D341Med (cell line): ENCODE data around the gene KCNA10.
A peak's percentile ranks its signal among the peaks of the same experiment; 100 is the strongest.

Experiments used
- DNase-seq: peaks from one replicate; pipeline ENCODE4 v3.0.0; 2012; ENCODE audit warnings: low spot score

Gene KCNA10

DNA sequence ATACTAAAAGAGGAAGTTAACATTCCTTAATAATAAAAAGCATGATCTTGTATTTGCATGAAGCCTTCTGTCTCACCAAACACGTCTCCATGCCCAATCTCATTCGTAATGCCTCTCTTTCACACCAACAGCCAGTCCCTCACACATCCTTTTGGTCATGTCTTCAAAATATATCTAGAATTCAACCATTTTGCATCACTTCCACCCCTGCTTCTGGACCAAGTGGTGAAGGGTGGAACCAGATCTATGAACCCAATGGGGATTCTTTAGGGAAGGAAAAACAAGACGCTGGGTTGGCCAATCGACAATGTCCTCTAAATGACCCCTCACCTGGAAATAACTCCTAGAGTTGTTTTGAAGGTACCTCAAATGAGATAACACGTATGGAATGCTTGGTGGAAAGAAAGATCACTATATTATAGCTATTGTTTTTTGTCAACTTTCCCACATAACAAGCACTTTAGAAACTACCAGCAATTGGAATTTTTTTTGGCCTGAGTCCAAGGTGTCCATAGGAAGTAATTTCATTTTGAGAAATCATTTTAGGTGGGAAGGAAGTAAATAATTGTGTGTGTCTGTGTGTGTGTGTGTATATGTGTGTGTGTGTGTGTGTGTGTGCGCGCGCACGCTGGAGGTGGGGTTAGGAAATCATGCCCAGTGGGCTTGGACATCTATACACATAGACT, at the start of gene KCNA10:
TSS of gene KCNA10 (minus strand) at position 51 of the 686 bp plus-strand sequence. CDS start 388 bp downstream, outside the sequence.
- DNase-seq, result no peak

DNA sequence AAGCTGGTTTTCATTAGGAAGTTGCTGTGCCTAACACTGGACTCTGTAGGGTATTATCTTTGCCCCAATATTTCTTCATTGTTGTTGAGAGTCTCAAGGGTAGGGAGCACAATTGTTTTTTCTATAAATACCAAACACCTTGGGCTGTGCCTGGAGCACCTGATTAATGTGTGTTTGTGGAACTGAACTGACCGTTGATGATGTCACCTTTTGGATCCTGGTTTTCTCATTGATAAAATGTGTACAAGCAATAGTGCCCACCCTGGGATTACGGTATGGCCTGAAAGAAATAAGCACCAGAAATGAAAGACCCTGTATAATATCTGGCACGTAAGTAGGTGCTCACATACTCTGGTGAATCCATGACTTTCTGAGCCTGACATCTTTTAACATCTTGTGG, 47.9 kb upstream of the KCNA10 start:
- no peak for DNase-seq

DNA sequence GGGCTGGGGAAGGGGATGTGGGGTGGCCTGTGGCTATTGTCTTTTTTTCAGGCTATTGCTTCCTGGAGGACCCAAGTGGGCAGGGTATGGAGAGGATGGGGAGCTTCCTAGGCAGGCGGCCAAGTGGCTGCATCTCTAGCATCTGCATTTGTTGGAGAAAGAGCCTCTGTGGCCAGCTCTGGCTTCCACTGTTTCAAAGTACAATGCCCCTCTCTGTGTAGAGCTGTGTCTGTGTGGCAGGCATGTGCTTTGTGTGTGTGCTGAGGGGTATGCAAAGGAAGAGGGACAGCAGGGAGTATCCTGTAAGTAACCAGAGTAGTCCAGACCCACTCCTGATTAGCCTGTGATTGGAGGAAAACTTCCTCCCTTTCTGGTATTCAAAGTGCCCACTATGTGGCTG, 46.6 kb upstream of the KCNA10 start:
- DNase-seq, result no peak

DNA sequence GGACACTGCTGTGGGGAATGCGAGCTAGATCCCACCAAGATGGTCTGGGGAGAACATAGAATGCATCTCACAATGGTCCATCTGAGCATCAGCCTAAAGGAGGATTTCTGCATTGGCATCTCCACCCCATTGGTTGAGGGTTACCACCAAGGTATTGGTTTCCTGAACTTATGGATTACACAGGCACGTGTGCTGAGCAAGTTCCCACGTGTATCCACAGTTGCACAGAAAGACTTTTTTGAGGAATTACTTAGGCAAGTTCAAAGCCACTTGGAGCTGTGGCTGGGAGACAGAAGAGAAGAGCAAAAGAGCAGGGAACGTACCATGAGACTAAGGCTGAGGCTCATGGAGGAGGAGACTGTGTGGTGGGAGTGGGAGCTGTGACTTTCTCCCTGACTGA, 44.1 kb upstream of the KCNA10 start:
- DNase-seq, result no peak

DNA sequence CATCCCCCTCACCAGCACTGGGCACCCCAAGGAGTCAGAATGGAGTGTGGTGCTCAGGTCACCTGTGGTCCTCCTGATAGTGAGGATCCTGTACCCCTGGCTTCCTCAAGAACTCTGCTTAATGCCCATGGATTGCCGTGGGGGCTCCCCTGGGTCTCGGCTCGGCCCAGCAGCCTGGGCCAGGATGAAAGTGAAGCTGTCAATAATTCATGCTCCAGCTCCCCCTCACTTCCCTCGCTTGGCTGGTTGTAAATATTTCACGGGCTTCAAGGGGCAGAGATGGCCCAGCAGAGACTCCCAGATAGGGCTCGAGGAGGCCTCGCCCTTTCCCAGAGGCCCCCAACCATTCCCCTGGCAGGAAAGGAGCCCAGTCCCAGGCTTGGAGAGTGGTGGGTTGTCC, 42.6 kb upstream of the KCNA10 start:
- no peak for DNase-seq

DNA sequence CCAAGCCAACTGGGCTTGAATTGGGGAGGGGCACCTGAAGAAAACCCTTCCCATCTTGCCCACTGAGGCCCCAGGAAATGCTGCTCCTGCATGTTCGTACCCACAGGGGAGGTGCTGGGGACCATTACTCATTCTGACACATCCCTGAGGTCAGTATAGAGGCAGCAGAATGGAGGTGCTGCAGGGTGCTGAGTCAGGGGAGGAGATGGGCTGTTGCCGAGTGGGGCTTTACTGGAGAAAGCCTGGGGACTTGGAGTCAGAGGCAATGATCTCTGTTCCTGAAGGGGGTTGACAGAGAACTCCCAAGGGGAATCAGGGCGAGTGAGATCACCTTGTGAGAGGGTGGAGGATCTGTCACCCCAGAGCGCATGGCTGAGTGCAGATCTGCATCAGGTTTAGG, 40.2 kb upstream of the KCNA10 start:
- no peak for DNase-seq

DNA sequence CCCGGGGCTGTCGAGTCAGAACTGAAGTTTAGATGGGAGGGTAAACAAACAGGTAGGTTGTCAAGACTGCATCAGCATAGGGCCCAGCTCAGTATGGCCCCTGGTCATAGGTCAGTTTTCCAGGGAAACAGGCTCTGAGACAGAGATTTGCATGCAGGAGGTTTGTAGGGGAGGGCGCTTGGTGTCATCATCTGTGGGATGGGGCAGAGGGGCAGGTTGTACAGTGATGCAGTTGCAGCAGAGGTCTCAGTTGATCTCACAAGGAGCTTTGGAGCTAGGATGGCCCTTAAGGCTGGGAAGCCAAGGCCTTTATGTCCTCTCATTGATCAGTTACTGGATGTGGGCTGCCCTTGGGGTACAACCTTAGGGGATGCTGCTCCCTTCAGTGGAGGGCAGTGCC, 38.5 kb upstream of the KCNA10 start:
- no peak for DNase-seq

DNA sequence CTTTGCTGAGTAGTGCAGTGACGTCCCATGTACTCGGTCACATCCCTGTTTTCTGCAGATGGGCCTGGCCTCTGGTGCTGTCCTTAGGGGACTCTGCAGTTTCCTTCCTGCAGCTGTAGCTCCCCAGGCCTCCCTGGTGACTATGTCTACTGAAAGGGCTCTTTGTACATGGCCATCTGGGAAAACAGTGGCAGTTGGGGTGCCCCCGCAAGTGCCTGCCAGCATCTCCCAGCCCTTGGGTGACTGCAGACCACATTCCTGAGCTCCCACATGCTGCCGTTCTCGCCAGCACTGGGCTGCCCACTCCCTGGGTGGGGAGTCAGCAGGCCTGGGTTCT, 37.5 kb upstream of the KCNA10 start:
- no peak for DNase-seq

DNA sequence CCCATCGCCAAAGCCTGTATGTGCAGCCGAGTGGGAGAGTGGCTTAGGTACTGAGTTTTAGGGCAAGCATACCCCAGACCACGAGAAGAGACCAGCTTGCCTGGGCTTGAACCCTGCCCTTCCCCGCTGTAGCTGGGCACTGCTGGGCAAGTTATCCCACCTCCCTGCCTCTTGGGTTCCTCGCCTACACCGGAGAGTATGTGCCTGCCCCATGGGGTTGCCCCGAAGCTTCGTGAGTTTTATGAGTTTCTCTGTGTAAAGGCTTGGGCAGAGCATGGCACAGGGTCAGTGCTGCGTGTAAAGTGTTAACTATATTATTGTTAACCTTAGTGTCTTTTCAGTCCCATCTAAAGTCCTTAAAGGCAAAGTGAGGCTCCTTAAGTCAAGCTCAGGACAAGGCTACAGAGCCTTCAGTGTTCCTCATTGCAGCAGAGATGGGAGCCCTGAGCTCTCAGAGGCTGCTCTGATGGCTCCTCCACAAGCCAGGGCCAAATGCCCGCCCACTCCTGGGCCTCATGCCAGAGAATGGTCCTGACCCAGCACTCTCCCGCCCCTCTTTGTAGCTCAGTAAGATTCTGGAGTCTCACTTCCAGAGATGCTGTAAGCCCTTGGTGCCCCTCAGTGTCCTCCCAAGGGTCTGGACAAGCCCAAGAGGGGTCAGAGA, 37.0 kb upstream of the KCNA10 start:
- DNase-seq, result no peak

DNA sequence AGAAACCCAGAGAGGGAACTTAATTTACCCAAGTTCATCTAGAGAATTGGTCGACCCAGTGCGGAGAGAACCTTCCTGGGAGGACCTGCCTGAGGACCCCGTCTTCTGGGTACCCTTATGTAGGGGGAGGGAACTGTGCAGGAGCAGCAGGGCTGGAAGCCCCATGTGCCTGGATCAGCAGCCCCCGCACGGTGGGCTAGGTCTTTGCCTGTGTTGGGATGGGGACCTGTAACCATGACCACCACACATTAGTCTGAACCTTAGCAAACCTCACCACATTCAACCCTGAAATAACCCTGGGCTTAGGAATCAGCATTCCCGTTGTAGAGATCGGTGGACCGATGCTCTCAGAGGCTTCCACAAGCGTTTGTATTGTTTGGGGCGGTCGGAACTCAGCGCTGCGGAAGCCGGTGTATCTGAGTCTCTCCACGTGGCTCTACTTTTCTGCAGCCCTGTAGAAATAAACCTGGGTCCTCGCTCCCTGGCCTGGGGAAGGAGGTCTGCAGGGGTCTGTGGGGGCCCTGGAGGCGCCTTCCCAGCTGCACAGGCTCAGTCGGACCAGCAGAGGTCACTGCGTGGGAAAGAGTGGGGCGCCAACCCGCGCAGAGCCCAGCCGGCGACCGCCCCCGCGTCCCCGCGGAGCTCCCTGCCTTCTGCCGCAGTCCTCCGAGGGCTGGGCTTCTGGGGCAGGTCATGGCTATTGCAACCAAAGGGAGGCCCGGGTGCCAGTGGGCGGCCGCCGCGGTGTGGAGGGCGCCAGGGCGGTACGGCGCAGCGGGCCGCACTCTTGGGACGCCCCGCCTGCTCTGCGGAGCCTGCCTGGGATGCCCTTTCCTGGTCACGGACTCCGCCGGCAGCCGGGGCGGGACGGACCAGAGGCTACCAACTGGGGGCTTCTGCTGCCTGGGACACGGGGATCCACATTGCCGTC, 36.2 kb upstream of the KCNA10 start:
- peak; percentile 81 for DNase-seq

DNA sequence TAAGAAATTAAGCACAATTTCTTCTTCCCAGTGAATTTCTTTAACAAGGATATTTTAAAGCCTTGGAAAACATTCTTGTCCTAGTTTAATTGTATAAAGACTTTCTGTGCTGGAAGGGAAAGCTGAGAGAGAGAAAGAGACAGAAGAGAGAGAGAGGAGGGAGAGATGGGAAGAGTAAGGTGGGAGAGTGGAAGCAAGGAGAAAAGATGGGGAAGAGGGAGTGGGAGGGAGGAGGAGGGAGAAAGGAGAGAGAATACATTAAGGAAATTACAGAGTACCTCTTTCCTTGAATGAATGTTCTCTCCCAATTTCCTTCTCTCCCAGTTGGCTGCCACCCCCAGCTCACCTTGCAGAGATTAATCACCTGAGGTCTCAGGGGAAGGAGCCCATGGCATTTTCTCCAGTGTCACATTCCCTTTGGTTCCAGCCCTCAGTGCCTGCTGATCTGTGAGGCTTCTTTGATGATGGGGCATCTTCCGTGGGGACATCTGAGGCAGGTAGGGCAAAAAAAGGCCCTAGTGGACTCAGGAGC, 32.4 kb upstream of the KCNA10 start:
- no peak for DNase-seq

DNA sequence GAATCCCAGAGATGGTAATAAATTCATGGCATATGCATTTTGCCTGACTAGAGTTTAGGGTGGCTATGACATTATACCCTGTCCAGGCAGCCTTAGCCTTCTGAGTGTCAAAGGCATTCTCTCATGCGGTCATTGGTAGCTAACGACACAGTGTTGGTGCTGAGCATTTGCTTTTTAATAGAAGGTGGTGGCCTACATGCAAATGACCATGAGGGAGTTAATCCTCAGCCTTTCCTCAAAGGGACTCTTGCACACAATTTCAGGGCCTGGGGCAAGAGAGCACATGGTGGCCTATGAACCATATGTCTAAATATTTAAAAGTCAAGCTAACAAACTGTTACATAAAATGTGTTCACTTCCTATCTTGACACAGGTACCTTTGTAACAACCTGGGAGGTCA, 30.9 kb upstream of the KCNA10 start:
- no peak for DNase-seq

DNA sequence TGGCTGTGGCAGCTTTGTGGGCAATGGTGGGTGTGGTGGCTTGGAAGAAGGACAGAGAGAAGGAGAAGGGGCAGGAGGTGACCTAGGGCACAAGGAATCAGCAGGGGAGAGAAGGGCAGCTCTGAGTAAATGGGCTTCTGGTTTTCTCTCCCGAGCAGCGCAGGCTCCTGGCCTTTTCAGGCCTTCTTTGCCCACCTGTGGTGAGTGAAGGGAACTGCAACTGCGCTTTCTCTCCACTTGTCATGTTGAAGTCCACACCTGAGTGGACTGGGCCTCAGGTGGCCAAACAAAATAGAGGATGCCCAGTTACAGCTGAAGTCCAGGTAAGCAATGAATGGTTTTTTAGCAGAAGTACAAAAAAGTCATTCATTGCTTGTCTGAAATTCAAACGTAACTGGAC, 29.4 kb upstream of the KCNA10 start:
- DNase-seq, result peak; percentile 56

DNA sequence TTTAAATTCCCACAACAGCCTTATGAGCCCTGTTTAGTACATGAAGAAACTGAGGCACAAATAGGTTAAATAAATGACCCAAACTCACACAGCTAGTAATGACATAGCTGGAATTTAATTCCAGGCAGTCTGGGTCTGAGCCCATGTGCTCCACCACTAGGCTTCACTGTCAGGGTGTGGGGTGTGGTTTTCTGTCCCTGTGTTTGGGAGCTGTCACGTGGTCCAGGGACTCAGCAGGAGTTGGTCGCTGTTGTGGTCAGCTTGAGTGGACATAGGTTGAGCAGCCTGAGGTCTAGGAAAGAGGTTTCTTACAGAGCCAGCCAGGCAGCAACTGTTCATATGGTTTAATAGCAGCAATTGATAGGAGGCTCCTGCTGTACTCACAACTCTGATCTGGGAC, 28.0 kb upstream of the KCNA10 start:
- DNase-seq, result no peak

DNA sequence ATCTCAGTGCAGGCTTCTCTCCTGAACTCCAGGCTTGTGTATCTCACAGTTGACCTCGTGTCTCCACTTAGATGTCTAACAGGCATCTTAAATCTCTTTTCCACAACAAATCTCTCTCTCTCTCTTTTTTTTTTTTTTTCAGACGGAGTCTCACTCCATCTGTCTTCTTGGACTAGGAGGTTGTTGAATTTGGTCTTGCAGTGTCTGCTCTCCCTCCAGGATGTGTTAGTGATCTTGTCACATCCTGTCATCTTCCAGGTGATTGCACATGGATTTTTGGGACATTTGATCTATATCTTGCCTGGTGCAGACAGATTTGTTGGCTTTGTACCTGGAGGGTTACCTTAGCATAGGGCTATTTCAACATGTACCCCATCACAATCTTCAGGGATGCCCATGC, 26.5 kb upstream of the KCNA10 start:
- no peak for DNase-seq

DNA sequence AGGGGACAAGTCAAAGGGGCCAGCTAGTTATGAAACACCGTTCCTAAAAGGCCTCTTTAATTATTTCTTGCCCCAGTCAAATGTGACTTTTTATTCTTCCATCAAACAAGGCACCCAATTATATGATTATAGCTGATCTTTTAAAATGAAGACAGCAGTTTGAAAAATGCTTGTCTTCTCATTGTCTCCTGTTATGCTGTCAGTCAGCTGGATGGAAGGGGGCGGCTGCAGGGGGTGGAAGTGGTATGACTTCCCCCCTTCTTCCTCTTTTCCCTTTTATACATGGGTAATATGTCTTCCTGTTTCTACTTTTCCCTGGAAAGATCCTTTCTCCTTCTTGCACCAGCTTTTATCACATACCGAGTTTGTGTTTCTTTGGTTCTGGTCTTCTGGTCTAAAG, 25.8 kb upstream of the KCNA10 start:
- no peak for DNase-seq

DNA sequence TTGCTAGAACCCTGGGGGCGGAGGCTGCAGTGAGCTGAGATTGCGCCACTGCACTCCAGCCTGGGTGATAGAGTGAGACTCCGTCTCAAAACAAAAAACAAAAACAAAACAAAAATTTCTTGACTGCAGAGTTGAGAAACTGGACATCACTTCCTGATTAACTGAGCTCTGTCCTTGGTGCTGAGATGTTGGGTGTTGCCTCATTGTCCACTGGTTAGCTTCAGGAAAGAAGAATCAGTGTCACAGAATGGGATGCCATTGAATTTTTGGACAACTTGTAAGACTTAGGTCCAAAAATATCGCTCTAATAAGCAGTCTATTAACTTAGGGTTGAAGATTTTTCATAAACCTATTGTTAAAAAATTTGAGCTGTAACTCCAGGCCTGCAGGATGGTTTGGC, 23.8 kb upstream of the KCNA10 start:
- no peak for DNase-seq

DNA sequence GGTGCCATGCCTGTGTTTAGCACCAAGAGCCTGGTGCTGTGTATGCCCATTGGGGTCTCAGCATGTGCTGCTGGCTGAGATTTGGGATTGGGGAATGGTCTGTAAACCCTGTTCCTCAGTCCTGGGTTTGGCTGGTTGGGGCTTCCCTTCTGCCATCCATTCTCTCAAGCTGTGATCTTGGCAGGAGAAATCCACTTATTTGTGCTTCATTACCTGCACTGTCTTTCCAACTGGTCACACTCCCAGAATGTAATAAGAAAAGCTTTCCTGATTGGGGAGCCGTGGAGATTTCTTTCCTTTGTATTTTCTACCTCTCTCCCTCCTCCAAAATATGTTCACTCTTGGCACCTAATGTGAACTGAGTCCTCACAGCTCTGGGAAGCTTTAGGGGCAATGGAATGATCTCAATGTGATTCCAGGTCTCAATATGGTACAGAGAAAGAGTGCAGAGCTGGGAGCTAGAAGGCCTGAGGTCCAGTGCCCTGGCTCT, 23.0 kb upstream of the KCNA10 start:
- no peak for DNase-seq

DNA sequence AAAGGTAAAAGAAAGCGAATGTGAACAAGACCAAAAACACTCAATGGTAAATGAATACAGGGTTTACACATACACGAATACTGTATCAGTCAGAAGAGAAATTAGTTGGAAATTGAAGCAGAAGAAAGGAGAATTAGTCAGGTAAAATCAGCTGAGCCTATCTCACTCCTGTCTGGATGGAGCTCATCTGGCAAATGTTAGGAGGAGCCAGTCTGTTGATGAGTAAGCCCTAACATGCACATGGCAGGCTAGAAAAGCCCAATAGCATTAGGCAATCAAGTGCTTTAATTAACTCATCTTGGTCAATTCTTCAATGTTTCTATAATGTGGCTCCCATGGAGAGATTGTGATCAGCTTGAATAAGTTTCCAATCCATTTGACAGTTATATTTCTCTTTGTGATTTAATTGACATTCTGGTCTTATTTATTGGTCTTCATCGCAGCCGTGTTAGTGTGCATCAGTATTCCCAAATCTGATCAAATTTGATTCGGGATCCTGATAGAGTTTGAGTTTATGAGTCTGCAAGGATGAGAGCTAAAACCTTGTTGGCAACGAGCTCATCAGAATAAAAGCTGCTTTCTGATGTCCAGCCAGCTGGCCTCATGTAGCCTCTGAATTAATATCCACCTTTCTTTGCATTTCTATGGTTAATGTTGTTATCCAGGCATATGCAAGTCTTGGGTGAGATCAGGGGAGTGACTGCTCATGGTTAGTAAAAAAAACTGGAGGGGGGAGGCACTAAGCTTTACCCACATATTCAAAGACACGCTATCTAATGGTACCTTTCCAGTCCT, 22.1 kb upstream of the KCNA10 start:
- DNase-seq, result no peak

DNA sequence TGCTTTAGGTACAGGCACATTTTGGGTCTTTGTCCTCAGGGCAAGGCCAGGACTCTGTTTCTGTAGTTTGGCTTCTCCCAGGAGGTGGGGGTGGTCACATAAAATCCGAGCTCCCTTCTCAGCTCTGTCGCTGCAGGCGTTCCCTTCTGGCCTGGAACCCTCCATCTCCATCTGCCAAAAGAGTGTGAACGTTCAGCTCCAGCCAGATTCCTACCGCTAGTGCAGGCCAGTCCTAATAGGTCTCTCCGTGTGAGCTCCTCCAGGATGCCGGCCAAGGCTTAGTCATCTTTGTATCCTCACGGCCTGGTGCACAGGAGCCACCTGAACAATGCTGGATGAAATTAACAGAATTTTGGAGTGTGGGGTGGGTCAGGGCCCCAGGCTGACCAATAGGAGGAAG, 19.9 kb upstream of the KCNA10 start:
- DNase-seq, result no peak

DNA sequence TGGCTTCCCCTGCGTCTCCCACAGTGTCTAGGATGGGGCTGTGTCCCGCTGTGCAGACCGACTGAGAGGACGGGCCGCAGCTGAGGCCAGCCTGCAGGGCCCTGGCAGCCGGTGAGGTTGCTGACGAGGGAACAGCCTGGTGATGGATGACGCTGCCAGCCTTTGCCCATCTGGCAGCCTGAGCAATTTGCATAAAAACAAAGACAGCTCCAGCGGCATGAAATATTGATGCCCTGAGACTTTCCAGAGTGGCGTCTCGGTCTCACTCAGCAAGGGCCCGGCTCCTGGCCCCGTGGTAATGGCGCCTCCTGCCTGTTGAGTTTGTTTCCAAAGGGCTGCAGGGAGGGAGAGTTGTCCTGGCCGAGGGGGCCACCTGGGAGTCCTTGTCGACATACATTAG, 19.1 kb upstream of the KCNA10 start:
- DNase-seq, result no peak

DNA sequence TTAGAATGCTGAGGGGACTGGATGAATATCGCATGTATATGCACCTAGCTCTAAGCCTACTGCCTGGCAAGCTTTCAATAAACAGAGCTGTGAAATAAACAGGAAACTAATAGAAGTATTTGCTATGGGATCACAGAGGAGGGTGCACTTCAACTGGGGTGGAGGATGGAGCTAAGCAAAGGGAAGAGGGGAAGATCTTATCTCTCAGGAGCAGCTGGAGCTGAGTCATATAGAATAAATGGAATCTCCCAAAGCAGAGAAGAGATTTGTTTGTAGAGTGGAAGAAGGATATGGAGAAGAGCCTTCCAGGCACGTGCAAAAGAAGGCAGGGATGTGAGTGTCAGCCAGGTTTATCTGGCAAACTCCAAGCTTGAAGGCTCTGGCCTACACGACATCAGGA, 17.0 kb upstream of the KCNA10 start:
- no peak for DNase-seq
